ENCODE results near the gene PHACTR2. TPM values are rescaled to one million over a fixed set of nuclear protein-coding genes. Genes with fewer than 3 reads are reported as not detected.

Gene PHACTR2
- total RNA-seq, 1 experiment from 2014 or later: 39.8 TPM

- Histone ChIP-seq H3K27ac (no peak overlapping the region), H3K4me3 (no peak overlapping the region), H3K27me3 (ENCODE audit: insufficient read depth, low read depth) (no peaks in the 10 kb centered on the region), H3K4me1 (replicated peaks; ENCODE audit: insufficient read depth) (no peaks in the 10 kb centered on the region), H2AFZ (no peak overlapping the region), H3K36me3 (ENCODE audit: low read depth) (no peaks in the 10 kb centered on the region), H3F3A (ENCODE audit: insufficient read depth, low read depth) (no peaks in the 10 kb centered on the region), H3K9me3 (ENCODE audit: insufficient read depth, low read depth) (no peaks in the 10 kb centered on the region), H3K79me2 (ENCODE audit: low read depth) (no peaks in the 10 kb centered on the region), H3K4me2 (no peak overlapping the region), H3K9me2 (ENCODE audit: insufficient read depth) (no peaks in the 10 kb centered on the region), H4K20me1 (ENCODE audit: insufficient read depth) (no peaks in the 10 kb centered on the region)
- TF ChIP-seq EZH2 (IDR thresholded peaks at IDR 0.05; ENCODE audit: low read depth) (no peak), CTCF (conservative IDR thresholded peaks at IDR 0.05) (no peak)
- BruUV-seq (replicated peaks): no TSS peak
- CTCF ChIA-PET: interaction anchor here (0.6 kb wide), 1 partner anchor 1933 kb away, joined by 12 read pairs; no protein-coding TSS in a partner anchor
- intact Hi-C loops (cut with micrococcal nuclease; ENCODE audit: unreplicated experiment): no loop called here
- POLR2A ChIA-PET (ENCODE audit: unreplicated experiment): interaction anchor here (0.6 kb wide), 2 partner anchors 13 to 272 kb away, joined by 3 to 4 read pairs; no protein-coding TSS in a partner anchor
- no peak for DNase-seq
These were observed 43.9 kb downstream of the PHACTR2 start for GRCh38 chr6:143721642-143722041.

- no TSS peak for BruUV-seq (replicated peaks)
- no peak overlapping the region for H3K4me3 ChIP-seq
- DNase-seq: no peak
- no peaks in the 10 kb centered on the region for H3K27me3 ChIP-seq (ENCODE audit: insufficient read depth, low read depth)
- TF ChIP-seq CTCF (conservative IDR thresholded peaks at IDR 0.05) (no peak), EZH2 (IDR thresholded peaks at IDR 0.05; ENCODE audit: low read depth) (no peak)
- H2AFZ ChIP-seq: no peak overlapping the region
- H4K20me1 ChIP-seq (ENCODE audit: insufficient read depth): no peaks in the 10 kb centered on the region
- no peak overlapping the region for H3K27ac ChIP-seq
- CTCF ChIA-PET: no interaction called here
- POLR2A ChIA-PET (ENCODE audit: unreplicated experiment): no interaction called here
- no peaks in the 10 kb centered on the region for H3K4me1 ChIP-seq (replicated peaks; ENCODE audit: insufficient read depth)
- 0 out of 2 replicates have a peak, but pooled peaks cover 4% of the 10 kb centered on the region for H3K79me2 ChIP-seq (ENCODE audit: low read depth)
- intact Hi-C loops (cut with micrococcal nuclease; ENCODE audit: unreplicated experiment): no loop called here
- no peaks in the 10 kb centered on the region for H3K9me3 ChIP-seq (ENCODE audit: insufficient read depth, low read depth)
- no peaks in the 10 kb centered on the region for H3K36me3 ChIP-seq (ENCODE audit: low read depth)
- no peak overlapping the region for H3K4me2 ChIP-seq
- H3F3A ChIP-seq (ENCODE audit: insufficient read depth, low read depth): no peaks in the 10 kb centered on the region
- no peaks in the 10 kb centered on the region for H3K9me2 ChIP-seq (ENCODE audit: insufficient read depth)
These were observed 47.1 kb downstream of the PHACTR2 start for GRCh38 chr6:143724876-143725275.

- no TSS peak for BruUV-seq (replicated peaks)
- H3K4me1 ChIP-seq (replicated peaks; ENCODE audit: insufficient read depth): no peaks in the 10 kb centered on the region
- H3K36me3 ChIP-seq (ENCODE audit: low read depth): no peaks in the 10 kb centered on the region
- H3F3A ChIP-seq (ENCODE audit: insufficient read depth, low read depth): no peaks in the 10 kb centered on the region
- H3K4me2 ChIP-seq: no peak overlapping the region
- DNase-seq: no peak
- H3K4me3 ChIP-seq: no peak overlapping the region
- CTCF ChIA-PET: no interaction called here
- intact Hi-C loops (cut with micrococcal nuclease; ENCODE audit: unreplicated experiment): no loop called here
- H3K27ac ChIP-seq: no peak overlapping the region
- H3K9me2 ChIP-seq (ENCODE audit: insufficient read depth): no peaks in the 10 kb centered on the region
- no peaks in the 10 kb centered on the region for H4K20me1 ChIP-seq (ENCODE audit: insufficient read depth)
- no peak overlapping the region for H2AFZ ChIP-seq
- H3K27me3 ChIP-seq (ENCODE audit: insufficient read depth, low read depth): no peaks in the 10 kb centered on the region
- POLR2A ChIA-PET (ENCODE audit: unreplicated experiment): no interaction called here
- no peak for TF ChIP-seq EZH2 (IDR thresholded peaks at IDR 0.05; ENCODE audit: low read depth)
- TF ChIP-seq CTCF (conservative IDR thresholded peaks at IDR 0.05): no peak
- H3K79me2 ChIP-seq (ENCODE audit: low read depth): 0 out of 2 replicates have a peak, but pooled peaks cover 4% of the 10 kb centered on the region
- H3K9me3 ChIP-seq (ENCODE audit: insufficient read depth, low read depth): no peaks in the 10 kb centered on the region
These were observed 48.4 kb downstream of the PHACTR2 start for GRCh38 chr6:143726015-143726647.
